ENCODE measurements around the gene RER1.

- TF ChIP-seq POLR2A (IDR thresholded peaks at IDR 0.05) = no peak
- TF ChIP-seq, protein P1, sequence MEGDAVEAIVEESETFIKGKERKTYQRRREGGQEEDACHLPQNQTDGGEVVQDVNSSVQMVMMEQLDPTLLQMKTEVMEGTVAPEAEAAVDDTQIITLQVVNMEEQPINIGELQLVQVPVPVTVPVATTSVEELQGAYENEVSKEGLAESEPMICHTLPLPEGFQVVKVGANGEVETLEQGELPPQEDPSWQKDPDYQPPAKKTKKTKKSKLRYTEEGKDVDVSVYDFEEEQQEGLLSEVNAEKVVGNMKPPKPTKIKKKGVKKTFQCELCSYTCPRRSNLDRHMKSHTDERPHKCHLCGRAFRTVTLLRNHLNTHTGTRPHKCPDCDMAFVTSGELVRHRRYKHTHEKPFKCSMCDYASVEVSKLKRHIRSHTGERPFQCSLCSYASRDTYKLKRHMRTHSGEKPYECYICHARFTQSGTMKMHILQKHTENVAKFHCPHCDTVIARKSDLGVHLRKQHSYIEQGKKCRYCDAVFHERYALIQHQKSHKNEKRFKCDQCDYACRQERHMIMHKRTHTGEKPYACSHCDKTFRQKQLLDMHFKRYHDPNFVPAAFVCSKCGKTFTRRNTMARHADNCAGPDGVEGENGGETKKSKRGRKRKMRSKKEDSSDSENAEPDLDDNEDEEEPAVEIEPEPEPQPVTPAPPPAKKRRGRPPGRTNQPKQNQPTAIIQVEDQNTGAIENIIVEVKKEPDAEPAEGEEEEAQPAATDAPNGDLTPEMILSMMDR (IDR thresholded peaks at IDR 0.05) = no peak
Observed at GRCh38 chr1:2408456-2408855, 16.8 kb downstream of the RER1 start.

All from vagina (tissue), 2 donors.